ENCODE measurements around the gene PCGF3.

The PCGF3 gene

DNA sequence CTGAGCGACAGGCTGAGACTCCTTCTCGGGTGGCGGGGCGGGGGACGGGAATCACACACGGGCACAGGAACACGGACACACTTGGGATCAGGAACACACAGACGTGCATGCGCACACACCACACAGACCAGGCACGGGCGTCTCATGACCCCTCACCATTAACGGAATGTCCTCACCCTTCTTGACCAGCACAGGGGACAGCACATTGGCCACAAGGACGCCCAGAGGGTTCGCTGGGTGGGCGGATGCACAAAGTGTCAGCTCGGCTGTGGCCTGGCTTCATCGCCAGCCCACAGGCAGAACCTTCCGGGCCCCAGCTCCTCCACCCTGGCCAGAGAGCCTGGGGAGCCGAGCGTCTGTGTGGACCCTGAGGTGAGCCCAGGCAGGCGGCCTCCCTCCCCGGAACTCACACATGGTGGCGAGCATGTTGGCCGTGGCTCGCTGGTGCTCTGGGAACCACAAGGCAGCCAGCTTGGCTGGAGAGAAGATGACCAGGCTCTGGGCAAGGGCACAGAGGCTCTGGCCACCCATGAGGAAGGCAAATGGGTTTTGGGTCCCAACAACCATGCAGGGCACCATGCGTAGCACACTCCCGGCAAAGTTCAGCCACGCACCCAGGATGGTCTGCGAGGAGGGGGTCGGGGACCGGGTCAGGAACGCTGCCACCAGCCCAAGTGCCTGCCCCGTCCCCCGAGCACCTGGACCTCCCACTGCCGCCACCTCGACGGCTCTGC is 19.8 kb upstream of the PCGF3 start:
- TF ChIP-seq, protein P1, sequence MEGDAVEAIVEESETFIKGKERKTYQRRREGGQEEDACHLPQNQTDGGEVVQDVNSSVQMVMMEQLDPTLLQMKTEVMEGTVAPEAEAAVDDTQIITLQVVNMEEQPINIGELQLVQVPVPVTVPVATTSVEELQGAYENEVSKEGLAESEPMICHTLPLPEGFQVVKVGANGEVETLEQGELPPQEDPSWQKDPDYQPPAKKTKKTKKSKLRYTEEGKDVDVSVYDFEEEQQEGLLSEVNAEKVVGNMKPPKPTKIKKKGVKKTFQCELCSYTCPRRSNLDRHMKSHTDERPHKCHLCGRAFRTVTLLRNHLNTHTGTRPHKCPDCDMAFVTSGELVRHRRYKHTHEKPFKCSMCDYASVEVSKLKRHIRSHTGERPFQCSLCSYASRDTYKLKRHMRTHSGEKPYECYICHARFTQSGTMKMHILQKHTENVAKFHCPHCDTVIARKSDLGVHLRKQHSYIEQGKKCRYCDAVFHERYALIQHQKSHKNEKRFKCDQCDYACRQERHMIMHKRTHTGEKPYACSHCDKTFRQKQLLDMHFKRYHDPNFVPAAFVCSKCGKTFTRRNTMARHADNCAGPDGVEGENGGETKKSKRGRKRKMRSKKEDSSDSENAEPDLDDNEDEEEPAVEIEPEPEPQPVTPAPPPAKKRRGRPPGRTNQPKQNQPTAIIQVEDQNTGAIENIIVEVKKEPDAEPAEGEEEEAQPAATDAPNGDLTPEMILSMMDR (conservative IDR thresholded peaks at IDR 0.05; ENCODE audit: low read depth, low read length), result no peak

DNA sequence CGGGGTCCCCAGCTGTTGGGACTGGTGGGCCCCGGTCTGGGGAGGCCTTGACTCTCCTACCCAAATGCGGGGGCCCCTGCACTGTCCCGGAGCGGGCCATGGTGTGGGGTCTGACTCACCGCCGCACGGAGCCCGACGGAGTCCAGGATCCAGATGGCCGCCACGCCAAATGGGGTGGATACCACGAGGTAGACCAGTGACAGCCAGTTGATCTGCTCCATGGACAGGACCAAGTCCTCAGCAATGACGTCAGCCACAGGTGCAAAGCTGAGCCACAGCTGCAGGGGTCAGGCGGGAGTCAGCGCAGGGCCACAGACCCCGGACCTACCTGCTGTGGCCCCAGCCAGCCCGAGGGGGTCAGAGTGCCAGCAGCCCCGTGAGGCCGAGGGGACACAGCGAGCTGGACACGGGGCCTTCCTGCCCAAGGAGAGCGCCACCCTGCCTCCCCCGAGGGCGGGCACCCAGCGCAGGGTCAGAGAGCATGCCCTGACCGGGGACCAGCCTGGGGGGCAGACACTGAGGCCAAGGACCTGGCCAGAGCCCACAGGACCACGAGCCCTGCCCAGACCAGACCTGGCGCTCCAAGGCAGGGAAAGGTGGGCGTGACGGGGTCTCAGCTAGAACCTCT is 19.1 kb upstream of the PCGF3 start:
- Histone ChIP-seq H3K27me3 (ENCODE audit: insufficient read depth, low read depth) (no peaks in the 10 kb centered on the region), H4K20me1 (ENCODE audit: insufficient read depth) (no peaks in the 10 kb centered on the region), H3K27ac (no peak overlapping the region), H3K36me3 (ENCODE audit: insufficient read depth) (no peaks in the 10 kb centered on the region), H3K4me3 (IDR thresholded peaks at IDR 0.05; ENCODE audit: insufficient read depth, low read depth, low read length) (no peak overlapping the region), H2AFZ (ENCODE audit: low read depth) (no peak overlapping the region), H3K9ac (no peak overlapping the region), H3K4me2 (no peak overlapping the region), H3K4me1 (ENCODE audit: low read depth, poor library complexity, severe bottlenecking) (no peaks in the 10 kb centered on the region), H3K79me2 (ENCODE audit: insufficient read depth, low read depth) (no peaks in the 10 kb centered on the region)
- TF ChIP-seq, protein P1 (conservative IDR thresholded peaks at IDR 0.05; ENCODE audit: low read depth, low read length), result no peak

More for the DNA sequence above, 19.8 kb upstream of the PCGF3 start:
- no peaks in the 10 kb centered on the region for H4K20me1 ChIP-seq (ENCODE audit: insufficient read depth)
- no peaks in the 10 kb centered on the region for H3K36me3 ChIP-seq (ENCODE audit: insufficient read depth)
- H3K4me1 ChIP-seq (ENCODE audit: low read depth, poor library complexity, severe bottlenecking), result no peaks in the 10 kb centered on the region
- H3K79me2 ChIP-seq (ENCODE audit: insufficient read depth, low read depth), result no peaks in the 10 kb centered on the region
- H3K27me3 ChIP-seq (ENCODE audit: insufficient read depth, low read depth), result no peaks in the 10 kb centered on the region
- no peak overlapping the region for H3K27ac ChIP-seq
- no peak overlapping the region for H3K9ac ChIP-seq
- no peak overlapping the region for H3K4me2 ChIP-seq
- no peak overlapping the region for H2AFZ ChIP-seq (ENCODE audit: low read depth)
- no peak overlapping the region for H3K4me3 ChIP-seq (IDR thresholded peaks at IDR 0.05; ENCODE audit: insufficient read depth, low read depth, low read length)

DNA sequence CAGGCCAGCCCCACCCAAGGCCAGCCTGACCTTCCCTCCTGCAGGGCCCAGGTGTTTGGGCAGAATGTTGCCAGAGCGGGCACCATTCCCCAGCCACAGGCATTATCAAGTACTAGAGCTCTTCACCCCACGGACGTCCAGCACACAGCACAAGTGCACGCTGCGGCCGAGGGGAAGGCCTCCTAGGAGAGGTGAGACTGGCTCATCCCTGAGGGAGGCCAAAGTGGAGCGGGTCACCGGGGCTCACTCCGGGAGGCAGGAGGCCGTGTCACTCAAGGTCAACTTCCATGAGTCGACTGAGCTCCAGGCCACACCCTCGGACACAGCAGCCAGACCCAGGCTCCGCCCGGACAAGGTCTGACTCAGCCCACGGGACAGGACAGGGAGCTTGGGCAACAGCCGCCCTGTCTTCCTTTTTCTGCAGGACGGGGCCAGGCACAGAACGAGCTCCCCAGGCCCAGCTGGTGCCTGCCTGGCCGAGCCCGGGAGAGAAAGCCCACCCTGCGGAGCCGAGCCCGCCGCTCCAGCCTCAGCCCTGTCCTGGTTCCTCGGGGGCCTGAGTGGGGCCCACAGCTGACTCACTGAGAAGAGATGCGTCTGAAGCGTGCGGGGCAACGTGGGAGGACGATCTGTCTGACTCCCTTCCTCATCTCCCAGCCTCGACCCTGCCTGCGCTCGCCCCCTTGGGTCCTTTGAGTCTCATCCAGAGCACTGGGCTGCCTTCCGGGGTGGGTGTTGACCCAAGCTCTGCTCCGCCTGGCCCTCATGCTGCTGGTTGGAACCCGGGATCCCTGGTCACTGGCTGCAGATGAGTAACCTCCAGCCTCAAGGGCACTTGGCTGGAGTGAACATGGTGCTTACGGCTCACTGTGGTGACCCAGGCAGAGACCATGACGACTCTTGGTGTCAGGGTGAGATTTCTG is 18.3 kb upstream of the PCGF3 start:
- H3K79me2 ChIP-seq (ENCODE audit: insufficient read depth, low read depth), result no peaks in the 10 kb centered on the region
- H3K9ac ChIP-seq, result no peak overlapping the region
- TF ChIP-seq, protein P1 (conservative IDR thresholded peaks at IDR 0.05; ENCODE audit: low read depth, low read length), result no peak
- H3K27me3 ChIP-seq (ENCODE audit: insufficient read depth, low read depth), result no peaks in the 10 kb centered on the region
- H3K4me1 ChIP-seq (ENCODE audit: low read depth, poor library complexity, severe bottlenecking), result no peaks in the 10 kb centered on the region
- H3K4me3 ChIP-seq (IDR thresholded peaks at IDR 0.05; ENCODE audit: insufficient read depth, low read depth, low read length), result no peak overlapping the region
- H3K36me3 ChIP-seq (ENCODE audit: insufficient read depth), result no peaks in the 10 kb centered on the region
- no peak overlapping the region for H2AFZ ChIP-seq (ENCODE audit: low read depth)
- no peak overlapping the region for H3K27ac ChIP-seq
- no peaks in the 10 kb centered on the region for H4K20me1 ChIP-seq (ENCODE audit: insufficient read depth)
- no peak overlapping the region for H3K4me2 ChIP-seq

DNA sequence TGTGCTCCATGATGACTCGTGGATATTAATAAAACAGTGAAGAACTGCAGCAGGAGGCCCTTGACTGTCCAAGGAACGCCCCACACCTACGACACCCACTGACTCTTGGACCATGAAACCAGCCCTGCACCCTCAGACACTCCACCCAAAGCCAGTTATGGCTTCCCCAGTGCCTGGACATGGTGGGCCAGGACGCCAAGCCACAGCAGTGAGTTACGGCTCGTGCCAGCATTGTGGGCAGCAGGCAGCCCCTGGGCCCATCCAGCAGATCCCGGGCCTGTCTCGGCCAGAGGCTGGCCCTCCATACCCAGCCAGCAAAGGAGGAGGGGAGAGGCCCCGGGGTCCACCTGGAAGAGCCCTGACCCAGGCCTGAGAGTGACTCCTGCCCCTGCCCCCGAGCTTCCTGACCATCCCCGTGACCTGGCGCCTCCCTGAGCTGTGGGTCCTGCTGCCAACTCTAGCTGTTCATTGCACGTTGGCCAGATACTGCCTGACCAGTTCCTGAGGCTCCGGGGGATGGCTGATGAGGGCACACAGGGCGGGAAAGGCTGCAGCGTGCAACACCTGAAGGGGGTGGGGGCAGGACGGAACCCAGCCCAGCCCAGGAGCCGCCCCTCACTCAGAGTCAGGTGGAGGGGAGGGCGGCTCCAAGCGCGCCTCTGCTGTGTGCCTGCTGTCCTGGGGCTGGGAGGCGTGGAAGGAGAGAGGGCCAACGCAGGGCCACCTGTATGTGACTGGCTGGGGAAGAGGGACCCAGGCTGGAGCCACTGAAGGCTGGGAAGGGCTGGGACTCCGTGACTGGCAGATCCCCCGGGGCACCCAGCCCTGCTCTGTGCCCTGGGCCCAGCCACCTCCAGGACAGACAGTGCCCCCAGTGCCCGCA is 17.4 kb upstream of the PCGF3 start:
- Histone ChIP-seq H3K4me1 (ENCODE audit: low read depth, poor library complexity, severe bottlenecking) (no peaks in the 10 kb centered on the region), H4K20me1 (ENCODE audit: insufficient read depth) (no peaks in the 10 kb centered on the region), H3K27ac (no peak overlapping the region), H3K4me2 (no peak overlapping the region), H3K4me3 (IDR thresholded peaks at IDR 0.05; ENCODE audit: insufficient read depth, low read depth, low read length) (no peak overlapping the region), H3K36me3 (ENCODE audit: insufficient read depth) (no peaks in the 10 kb centered on the region), H3K27me3 (ENCODE audit: insufficient read depth, low read depth) (no peaks in the 10 kb centered on the region), H3K79me2 (ENCODE audit: insufficient read depth, low read depth) (no peaks in the 10 kb centered on the region), H2AFZ (ENCODE audit: low read depth) (no peak overlapping the region), H3K9ac (no peak overlapping the region)
- TF ChIP-seq, protein P1 (conservative IDR thresholded peaks at IDR 0.05; ENCODE audit: low read depth, low read length), result no peak

Data from KMS-11 (cell line).